C4-2B (cell line): Measurements from ENCODE around the gene CRTC1.

Experiments used
- H3K27ac ChIP-seq: fragments of 450-650 bp; 2 replicates; pipeline ENCODE4 v1.5.1; 2017
- ZFX ChIP-seq: fragments of 450-650 bp; IDR thresholded peaks from 2 replicates; pipeline ENCODE4 v1.6.1; 2017
- TF ChIP-seq, protein P1 (sequence below): fragments of 450-650 bp; conservative IDR thresholded peaks from 2 replicates; pipeline ENCODE4 v1.5.1; 2017; ENCODE audit warnings: mild to moderate bottlenecking

The CRTC1 gene

GRCh38 chr19:18708452-18709231 lies 25.2 kb downstream of the CRTC1 start:
- TF ChIP-seq, protein P1, sequence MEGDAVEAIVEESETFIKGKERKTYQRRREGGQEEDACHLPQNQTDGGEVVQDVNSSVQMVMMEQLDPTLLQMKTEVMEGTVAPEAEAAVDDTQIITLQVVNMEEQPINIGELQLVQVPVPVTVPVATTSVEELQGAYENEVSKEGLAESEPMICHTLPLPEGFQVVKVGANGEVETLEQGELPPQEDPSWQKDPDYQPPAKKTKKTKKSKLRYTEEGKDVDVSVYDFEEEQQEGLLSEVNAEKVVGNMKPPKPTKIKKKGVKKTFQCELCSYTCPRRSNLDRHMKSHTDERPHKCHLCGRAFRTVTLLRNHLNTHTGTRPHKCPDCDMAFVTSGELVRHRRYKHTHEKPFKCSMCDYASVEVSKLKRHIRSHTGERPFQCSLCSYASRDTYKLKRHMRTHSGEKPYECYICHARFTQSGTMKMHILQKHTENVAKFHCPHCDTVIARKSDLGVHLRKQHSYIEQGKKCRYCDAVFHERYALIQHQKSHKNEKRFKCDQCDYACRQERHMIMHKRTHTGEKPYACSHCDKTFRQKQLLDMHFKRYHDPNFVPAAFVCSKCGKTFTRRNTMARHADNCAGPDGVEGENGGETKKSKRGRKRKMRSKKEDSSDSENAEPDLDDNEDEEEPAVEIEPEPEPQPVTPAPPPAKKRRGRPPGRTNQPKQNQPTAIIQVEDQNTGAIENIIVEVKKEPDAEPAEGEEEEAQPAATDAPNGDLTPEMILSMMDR = no peak
- no peak for TF ChIP-seq ZFX
- no peak overlapping the region for H3K27ac ChIP-seq

DNA sequence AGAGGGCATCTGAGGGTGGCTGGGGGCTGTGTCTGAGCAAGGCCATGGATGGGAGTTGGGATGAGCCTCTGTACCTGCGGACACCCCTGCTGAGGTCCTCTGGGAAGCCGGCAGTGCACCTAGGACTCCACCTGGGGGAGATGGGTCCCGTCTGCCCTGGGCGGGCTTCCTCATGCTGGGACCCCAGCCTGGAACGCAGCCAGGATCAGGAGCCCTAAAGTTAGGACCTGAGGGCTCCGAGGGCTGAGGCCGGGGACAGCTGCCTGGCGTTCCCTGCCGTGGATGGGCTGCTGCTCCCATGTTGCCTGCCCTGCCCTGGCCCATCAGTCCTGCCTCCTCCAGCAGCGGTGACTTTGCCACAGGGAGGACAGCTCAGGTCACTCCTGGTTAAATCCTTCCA lies 26.1 kb downstream of the CRTC1 start:
- TF ChIP-seq, protein P1 = no peak
- TF ChIP-seq ZFX = no peak
- H3K27ac ChIP-seq = no peak overlapping the region

GRCh38 chr19:18710186-18710585 lies 26.7 kb downstream of the CRTC1 start:
- no peak overlapping the region for H3K27ac ChIP-seq
- TF ChIP-seq ZFX = no peak
- TF ChIP-seq, protein P1 = no peak

GRCh38 chr19:18710996-18711751 lies 27.7 kb downstream of the CRTC1 start:
- TF ChIP-seq, protein P1 = no peak
- TF ChIP-seq ZFX = no peak
- H3K27ac ChIP-seq = no peak overlapping the region

GRCh38 chr19:18711893-18712292 lies 28.4 kb downstream of the CRTC1 start:
- TF ChIP-seq, protein P1 = no peak
- TF ChIP-seq ZFX = no peak
- H3K27ac ChIP-seq = no peak overlapping the region

DNA sequence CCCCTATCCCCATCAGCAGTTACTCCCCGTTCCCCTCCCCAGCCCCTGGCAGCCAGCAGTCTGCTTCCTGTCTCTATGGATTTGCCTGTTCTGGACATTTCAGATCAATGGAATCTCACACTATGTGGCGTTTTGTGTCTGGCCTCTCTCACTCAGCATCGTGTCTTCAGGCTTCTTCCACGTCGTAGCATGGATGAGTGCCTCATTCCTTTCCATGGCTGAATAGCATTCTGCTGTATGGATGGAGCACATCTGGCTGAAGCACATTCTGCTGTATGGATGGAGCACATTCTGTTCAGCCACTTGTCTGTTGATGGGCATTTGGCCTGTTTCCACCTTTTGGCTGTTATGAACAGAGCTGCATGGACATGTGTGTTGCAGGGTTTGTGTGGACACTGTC lies 29.5 kb downstream of the CRTC1 start:
- no peak overlapping the region for H3K27ac ChIP-seq
- no peak for TF ChIP-seq ZFX
- TF ChIP-seq, protein P1 = no peak

DNA sequence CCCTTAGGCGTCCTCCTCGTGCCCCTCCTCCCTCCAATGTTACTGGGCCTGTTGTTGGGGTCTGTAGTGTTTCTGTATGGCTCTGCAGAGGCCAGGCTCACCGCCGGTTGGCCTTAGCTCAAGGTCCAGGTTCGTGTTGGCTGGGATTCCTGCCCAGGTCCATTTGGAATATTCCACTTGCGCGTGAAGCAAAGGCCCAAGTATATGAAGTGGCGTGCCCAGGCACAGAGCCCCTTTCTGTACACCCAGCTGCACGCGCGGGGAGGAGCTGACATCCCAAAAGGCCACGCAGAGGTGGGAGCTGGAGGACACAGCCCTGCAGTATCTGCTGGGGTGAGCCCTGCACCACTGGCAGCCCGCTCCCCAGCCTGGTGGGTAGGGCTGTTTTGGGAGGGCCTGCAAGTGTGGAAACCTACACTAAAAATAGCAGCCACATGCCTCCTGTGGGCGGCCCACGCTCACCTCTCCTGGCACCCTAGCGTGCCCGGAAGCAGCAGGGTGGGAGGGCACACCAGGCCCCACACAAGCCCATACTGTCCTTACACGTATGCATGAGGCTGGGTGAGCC lies 30.2 kb downstream of the CRTC1 start:
- H3K27ac ChIP-seq = no peak overlapping the region
- TF ChIP-seq, protein P1 = no peak
- no peak for TF ChIP-seq ZFX
